ENCODE results near the gene CHST8.

Gene CHST8

GRCh38 chr19:33647146-33647545, 25.4 kb downstream of the CHST8 start:
- no peak for TF ChIP-seq CTCF (conservative IDR thresholded peaks at IDR 0.05)
- no peak overlapping the region for H3K27ac ChIP-seq

DNA sequence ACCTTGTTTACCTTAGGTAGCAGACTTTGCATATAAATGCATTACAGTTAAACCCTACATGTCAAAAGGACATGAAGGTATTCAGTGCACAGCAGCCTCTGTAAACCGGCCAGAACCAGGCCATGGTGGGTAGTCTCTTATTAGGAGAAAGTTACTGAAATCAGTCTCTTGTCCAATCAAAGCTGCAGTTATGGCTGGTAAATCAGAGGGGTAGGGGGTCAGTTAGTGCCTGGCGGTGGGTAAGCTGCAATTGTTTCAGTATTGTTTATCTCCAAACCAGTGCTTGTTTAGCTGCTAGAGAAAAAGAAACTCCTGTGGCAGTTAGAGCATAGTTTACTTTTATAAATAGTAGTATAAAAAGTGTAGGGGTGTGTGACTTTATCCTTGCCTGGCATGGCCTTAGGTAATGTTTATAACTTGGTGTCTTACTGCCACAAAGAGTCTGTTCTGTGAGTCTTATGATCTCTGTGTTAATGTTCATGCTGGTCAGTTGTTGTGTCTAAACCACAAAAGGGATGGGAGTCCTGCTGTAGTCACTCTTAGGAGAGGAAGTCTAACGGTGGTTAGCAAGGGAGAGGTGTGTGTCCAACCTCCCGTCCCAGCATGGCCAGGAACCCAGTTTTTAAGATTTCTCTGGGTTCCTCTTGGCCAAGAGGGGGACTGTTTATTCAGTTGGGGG, 28.0 kb downstream of the CHST8 start:
- TF ChIP-seq CTCF (conservative IDR thresholded peaks at IDR 0.05), result no peak
- no peak overlapping the region for H3K27ac ChIP-seq

GRCh38 chr19:33653684-33654083, 31.9 kb downstream of the CHST8 start:
- H3K27ac ChIP-seq, result no peak overlapping the region
- TF ChIP-seq CTCF (conservative IDR thresholded peaks at IDR 0.05), result no peak

GRCh38 chr19:33654840-33655508, 33.2 kb downstream of the CHST8 start:
- TF ChIP-seq CTCF (conservative IDR thresholded peaks at IDR 0.05), result no peak

DNA sequence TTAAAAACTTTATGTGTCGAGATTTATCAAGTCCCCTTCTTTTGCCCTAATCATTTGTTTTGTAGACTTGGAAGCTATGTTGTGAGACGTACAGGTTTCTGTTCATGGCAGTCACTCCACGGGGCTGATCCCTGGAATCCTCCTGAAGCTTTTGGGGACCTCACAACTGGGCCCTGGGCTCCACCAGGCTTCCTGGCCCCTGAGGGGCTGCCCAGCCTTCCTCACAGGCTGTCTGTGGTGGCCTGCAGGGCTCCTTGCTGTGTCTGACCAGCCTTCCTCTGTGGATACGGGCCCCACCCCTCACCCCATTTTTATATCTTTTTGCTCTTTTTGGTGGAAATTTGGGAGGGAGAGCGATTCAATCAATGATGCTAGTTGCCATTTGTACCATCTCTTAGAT, 38.1 kb downstream of the CHST8 start:
- H3K27ac ChIP-seq, result no peak overlapping the region
- no peak for TF ChIP-seq CTCF (conservative IDR thresholded peaks at IDR 0.05)

More at GRCh38 chr19:33654840-33655508, 33.2 kb downstream of the CHST8 start:
- no peak overlapping the region for H3K27ac ChIP-seq

GRCh38 chr19:33660410-33661124, 38.8 kb downstream of the CHST8 start:
- no peak for TF ChIP-seq CTCF (conservative IDR thresholded peaks at IDR 0.05)

GRCh38 chr19:33661336-33661735, 39.6 kb downstream of the CHST8 start:
- TF ChIP-seq CTCF (conservative IDR thresholded peaks at IDR 0.05), result no peak
- no peak overlapping the region for H3K27ac ChIP-seq

More at GRCh38 chr19:33660410-33661124, 38.8 kb downstream of the CHST8 start:
- H3K27ac ChIP-seq, result no peak overlapping the region
